ENCODE data around the gene RIPPLY1. TPM values are rescaled to one million over a fixed set of nuclear protein-coding genes. Genes with fewer than 3 reads are reported as not detected.

The RIPPLY1 gene
- total and polyA plus RNA-seq, 2 donors (not counting 1 experiment from before 2014, with no cell fraction given): not detected

- Histone ChIP-seq H3K36me3 (ENCODE audit: control insufficient read depth, insufficient read depth, low read length) (no peaks in the 10 kb centered on the region), H3K79me2 (ENCODE audit: control insufficient read depth, insufficient read depth, low read length) (no peaks in the 10 kb centered on the region), H3K27me3 (ENCODE audit: control insufficient read depth, insufficient read depth, low read length) (no peaks in the 10 kb centered on the region), H3K9ac (ENCODE audit: insufficient read depth, low read length) (no peak overlapping the region), H2AFZ (ENCODE audit: low read length) (no peak overlapping the region), H3K4me1 (ENCODE audit: control insufficient read depth, extremely low read depth, insufficient read depth, low read length) (peaks cover 5% of the 10 kb centered on the region), H4K20me1 (ENCODE audit: control insufficient read depth, extremely low read depth, insufficient read depth, low read length) (no peaks in the 10 kb centered on the region), H3K4me2 (ENCODE audit: extremely low read depth, insufficient read depth, low read length) (no peak overlapping the region), H3K9me3 (ENCODE audit: control insufficient read depth, insufficient read depth, low read depth, low read length) (no peaks in the 10 kb centered on the region), H3K27ac (ENCODE audit: insufficient read depth, low read length) (no peak overlapping the region), H3K4me3 (replicated peaks in 1 of 4; ENCODE audit: control extremely low read depth in 1 of 4, insufficient read depth in 1 of 4, low read depth in 3 of 4, low read length in 4 of 4) (no peak overlapping the region)
- DNase-seq (ENCODE audit: low read depth in 2 of 2): no peak
- no peak for TF ChIP-seq CTCF (conservative IDR thresholded peaks at IDR 0.05 in 1 of 2, IDR thresholded peaks at IDR 0.05 in 1 of 2; ENCODE audit: low read depth in 1 of 2, low read length in 2 of 2)
- TF ChIP-seq EZH2 (IDR thresholded peaks at IDR 0.05; ENCODE audit: low read length, missing control alignments): no peak
These were observed 3.3 kb downstream of the RIPPLY1 start for GRCh38 chrX:106899841-106900240.

- no peak overlapping the region for H3K4me3 ChIP-seq (replicated peaks in 1 of 4; ENCODE audit: control extremely low read depth in 1 of 4, insufficient read depth in 1 of 4, low read depth in 3 of 4, low read length in 4 of 4)
- H3K9me3 ChIP-seq (ENCODE audit: control insufficient read depth, insufficient read depth, low read depth, low read length): no peaks in the 10 kb centered on the region
- H3K79me2 ChIP-seq (ENCODE audit: control insufficient read depth, insufficient read depth, low read length): no peaks in the 10 kb centered on the region
- TF ChIP-seq CTCF (conservative IDR thresholded peaks at IDR 0.05 in 1 of 2, IDR thresholded peaks at IDR 0.05 in 1 of 2; ENCODE audit: low read depth in 1 of 2, low read length in 2 of 2) (no peak), EZH2 (IDR thresholded peaks at IDR 0.05; ENCODE audit: low read length, missing control alignments) (no peak)
- H3K27me3 ChIP-seq (ENCODE audit: control insufficient read depth, insufficient read depth, low read length): no peaks in the 10 kb centered on the region
- no peak overlapping the region for H3K4me2 ChIP-seq (ENCODE audit: extremely low read depth, insufficient read depth, low read length)
- H3K4me1 ChIP-seq (ENCODE audit: control insufficient read depth, extremely low read depth, insufficient read depth, low read length): peaks cover 6% of the 10 kb centered on the region
- no peak overlapping the region for H3K9ac ChIP-seq (ENCODE audit: insufficient read depth, low read length)
- H4K20me1 ChIP-seq (ENCODE audit: control insufficient read depth, extremely low read depth, insufficient read depth, low read length): no peaks in the 10 kb centered on the region
- no peak overlapping the region for H3K27ac ChIP-seq (ENCODE audit: insufficient read depth, low read length)
- peak in 1 of 2 donors; percentile 36 for DNase-seq (ENCODE audit: low read depth in 2 of 2)
- no peak overlapping the region for H2AFZ ChIP-seq (ENCODE audit: low read length)
- H3K36me3 ChIP-seq (ENCODE audit: control insufficient read depth, insufficient read depth, low read length): no peaks in the 10 kb centered on the region
These were observed 3.9 kb downstream of the RIPPLY1 start for GRCh38 chrX:106899276-106899675.

GRCh38 chrX:106898462-106898861, 4.7 kb downstream of the RIPPLY1 start:
- Histone ChIP-seq H3K9me3 (ENCODE audit: control insufficient read depth, insufficient read depth, low read depth, low read length) (no peaks in the 10 kb centered on the region), H3K4me2 (ENCODE audit: extremely low read depth, insufficient read depth, low read length) (no peak overlapping the region), H3K27me3 (ENCODE audit: control insufficient read depth, insufficient read depth, low read length) (no peaks in the 10 kb centered on the region), H3K4me1 (ENCODE audit: control insufficient read depth, extremely low read depth, insufficient read depth, low read length) (peaks cover 6% of the 10 kb centered on the region), H4K20me1 (ENCODE audit: control insufficient read depth, extremely low read depth, insufficient read depth, low read length) (no peaks in the 10 kb centered on the region), H3K36me3 (ENCODE audit: control insufficient read depth, insufficient read depth, low read length) (no peaks in the 10 kb centered on the region), H2AFZ (ENCODE audit: low read length) (no peak overlapping the region), H3K79me2 (ENCODE audit: control insufficient read depth, insufficient read depth, low read length) (no peaks in the 10 kb centered on the region), H3K27ac (ENCODE audit: insufficient read depth, low read length) (no peak overlapping the region), H3K9ac (ENCODE audit: insufficient read depth, low read length) (no peak overlapping the region), H3K4me3 (replicated peaks in 1 of 4; ENCODE audit: control extremely low read depth in 1 of 4, insufficient read depth in 1 of 4, low read depth in 3 of 4, low read length in 4 of 4) (no peak overlapping the region)
- no peak for TF ChIP-seq EZH2 (IDR thresholded peaks at IDR 0.05; ENCODE audit: low read length, missing control alignments)
- peak; percentile 5 to 41 for TF ChIP-seq CTCF (conservative IDR thresholded peaks at IDR 0.05 in 1 of 2, IDR thresholded peaks at IDR 0.05 in 1 of 2; ENCODE audit: low read depth in 1 of 2, low read length in 2 of 2)
- DNase-seq (ENCODE audit: low read depth in 2 of 2): peak; percentile 37 to 70

All from fibroblast of lung (primary cell).